EL (cell line): ENCODE results near the gene FAM228B.
"Not testable (repeated sequence)": the region's sequence is repeated elsewhere in the genome, so short reads cannot be mapped to it uniquely, and the experiment has no call there.

Experiments
- DNase-seq: peaks from one replicate; pipeline ENCODE4 v3.0.0-alpha.2; 2016

Gene FAM228B

DNA sequence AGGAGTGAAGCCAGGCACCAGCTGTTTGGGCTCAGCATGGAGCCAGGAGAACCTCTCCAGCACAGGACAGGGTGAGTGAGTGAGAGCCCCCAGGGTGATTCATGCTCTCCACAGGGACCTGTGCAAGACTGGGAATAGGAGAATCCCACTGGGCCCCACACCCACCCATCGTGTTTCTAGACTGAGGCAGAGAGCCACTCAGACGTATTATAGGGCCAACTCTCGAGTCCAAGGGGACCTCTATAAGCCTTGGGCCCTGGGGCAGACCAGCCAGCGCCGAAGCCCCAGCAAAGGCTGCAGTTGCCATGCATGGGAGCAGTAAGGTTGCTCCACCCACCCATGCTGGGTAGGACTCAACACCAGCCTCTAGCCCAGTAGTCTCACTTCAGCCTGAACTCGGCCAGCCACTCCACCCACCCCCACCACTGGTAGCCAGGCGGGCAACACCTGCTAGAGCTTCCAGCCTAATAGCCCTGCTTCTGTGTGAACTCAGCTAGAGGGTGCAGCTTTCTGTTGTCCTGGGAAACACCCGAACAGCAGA is 19.1 kb upstream of the FAM228B start:
- no peak for DNase-seq

GRCh38 chr2:24104906-24105305 is 18.4 kb upstream of the FAM228B start:
- no peak for DNase-seq

DNA sequence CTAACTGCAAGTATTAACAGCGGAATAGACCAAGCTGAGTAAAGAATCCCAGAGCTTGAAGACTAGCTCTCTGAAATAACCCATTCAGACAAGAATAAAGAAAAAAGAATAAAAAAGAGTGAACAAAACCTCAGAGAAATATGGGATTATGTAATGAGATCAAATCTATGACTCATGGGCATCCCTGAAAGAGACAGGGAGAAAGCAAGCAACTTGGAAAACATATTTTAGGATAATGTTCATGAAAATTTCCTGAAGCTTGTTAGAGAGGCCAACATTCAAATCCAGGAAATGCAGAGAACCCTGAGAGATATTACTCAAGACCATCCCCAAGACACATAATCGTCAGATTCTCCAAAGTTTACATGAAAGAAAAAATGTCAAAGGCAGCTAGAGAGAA is 17.5 kb upstream of the FAM228B start:
- DNase-seq, result peak; percentile 13

DNA sequence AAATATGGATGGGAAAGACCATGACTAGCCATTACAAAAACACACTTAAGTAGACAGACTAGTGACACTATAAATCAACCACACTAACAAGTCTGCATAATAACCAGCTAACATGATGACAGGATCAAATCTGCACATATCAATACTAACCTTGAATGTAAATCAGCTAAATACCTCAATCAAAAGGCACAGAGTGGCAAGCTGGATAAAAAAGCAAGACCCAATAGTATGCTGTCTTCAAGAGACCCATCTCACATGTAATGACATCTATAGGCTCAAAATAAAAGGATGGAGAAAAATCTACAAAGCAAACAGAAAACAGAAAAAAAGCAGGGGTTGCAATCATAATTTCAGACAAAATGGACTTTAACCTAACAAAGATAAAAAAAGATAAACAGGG is 16.5 kb upstream of the FAM228B start:
- no peak for DNase-seq

DNA sequence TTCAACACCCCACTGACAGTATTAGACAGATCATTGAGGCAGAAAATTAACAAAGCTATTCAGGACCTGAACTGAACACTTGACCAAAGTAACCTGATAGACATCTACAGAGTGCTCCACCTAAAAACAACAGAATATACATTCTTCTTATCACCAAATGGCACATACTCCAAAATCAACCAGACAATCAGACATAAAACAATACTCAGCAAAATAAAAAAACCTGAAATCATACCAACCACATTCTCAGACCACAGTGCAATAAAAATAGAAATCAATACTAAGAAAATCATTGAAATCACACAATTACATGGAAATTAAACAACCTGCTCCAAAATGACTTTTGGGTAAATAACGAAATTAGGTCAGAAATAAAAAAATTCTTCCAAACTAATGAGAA is 15.9 kb upstream of the FAM228B start:
- DNase-seq, result no peak

DNA sequence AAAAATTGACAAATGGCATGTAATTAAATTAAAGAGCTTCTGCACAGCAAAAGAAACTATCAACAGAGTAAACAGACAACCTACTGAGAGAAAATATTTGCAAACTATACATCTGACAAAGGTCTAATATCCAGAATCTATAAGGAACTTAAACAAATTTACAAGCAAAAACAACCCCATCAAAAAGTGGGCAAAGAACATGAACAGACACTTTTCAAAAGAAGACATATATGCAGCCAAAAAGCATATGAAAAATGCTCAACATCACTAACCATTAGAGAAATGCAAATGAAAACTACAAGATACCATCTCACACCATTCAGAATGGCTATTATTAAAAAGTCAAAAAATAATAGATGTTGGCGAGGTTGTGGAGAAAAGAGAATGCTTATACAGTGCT is 13.8 kb upstream of the FAM228B start:
- not testable (repeated sequence) for DNase-seq

DNA sequence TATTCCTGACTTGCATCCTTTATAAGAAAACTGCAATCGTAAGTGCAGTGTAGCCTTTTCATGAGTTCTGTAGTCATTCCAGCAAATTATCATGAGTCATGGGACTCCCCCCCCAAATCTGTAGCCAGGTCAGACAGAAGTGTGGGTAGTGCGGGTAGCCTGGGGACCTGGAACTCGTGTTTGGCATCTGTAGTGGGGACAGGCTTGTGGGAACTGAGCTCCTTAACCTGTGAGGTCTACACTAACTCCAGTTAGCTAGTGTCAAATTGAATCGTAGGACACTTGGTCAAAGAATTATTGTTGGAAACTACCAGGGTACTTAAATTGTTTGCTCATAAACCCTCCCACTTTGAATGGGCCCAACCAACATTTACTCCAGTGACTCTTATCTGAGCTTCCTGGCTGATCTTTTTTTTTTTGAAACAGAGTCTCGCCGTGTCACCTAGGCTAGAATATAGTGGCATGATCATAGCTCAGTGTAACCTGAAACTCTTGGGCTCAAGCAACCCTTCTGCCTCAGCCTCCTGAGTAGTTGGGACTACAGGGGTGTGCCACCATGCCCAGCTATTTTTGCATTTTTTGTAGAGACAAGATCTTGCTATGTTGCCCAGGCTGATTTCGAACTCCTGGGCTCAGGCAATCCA is 12.5 kb upstream of the FAM228B start:
- no peak for DNase-seq

- DNase-seq, result peak; percentile 9
Observed at GRCh38 chr2:24111407-24111901, 11.8 kb upstream of the FAM228B start.

DNA sequence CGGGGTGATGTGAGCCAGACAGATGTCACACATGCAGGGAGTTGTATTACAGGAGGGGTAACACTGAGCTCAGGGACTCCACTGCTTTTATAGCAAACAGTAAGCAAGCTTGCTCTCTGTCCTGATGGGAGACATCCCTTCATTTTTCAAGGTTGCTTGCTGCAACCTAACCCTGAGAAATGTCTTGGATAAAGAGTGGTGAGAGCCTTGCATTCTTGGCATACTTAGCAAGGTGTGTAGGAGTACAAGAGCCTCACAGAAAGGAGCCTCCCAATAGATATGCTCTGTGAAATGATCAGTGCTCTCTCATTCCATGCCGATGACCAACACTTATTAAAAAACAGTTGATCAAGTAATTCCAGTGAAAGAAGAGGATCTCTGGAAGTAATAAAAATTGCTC is 8.2 kb upstream of the FAM228B start:
- peak; percentile 37 for DNase-seq

DNA sequence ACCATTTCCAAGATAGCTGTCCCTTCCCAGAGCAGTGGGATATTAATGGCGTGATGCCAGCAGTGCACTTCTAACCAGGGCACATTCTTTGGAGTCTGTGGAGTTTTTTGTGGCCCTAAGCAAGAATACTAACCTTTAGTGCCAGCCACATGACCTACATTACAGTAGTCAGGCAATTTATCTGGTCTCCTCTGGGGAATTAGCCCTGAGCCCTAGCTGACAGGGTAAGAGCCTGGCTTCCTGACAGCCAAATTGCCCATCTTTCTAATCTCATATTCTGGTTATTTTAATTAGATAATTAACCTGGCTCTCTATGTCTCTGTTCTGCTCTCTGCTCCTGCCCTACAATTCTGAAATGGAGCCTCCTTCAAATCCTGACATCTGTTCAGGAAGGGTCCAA is 5.4 kb upstream of the FAM228B start:
- no peak for DNase-seq

DNA sequence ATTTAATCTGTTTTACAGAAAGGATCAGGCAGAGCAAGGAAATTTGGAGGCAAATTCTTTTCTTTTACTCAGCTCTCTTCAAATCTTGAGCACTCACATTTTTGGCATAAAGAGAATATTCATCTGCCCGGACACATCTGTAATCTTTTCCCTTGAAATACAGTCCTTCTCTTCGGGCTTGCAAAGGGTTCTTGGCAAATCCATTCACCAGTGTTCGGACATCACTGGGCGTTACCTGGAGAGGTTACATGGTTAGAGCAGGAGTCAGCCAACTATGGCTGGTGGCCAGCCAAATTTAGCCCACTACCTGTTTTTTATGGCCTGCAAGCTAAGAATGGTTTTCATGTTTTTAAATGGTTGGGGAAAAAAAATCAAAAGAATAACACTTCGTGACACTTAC is 2.2 kb upstream of the FAM228B start:
- no peak for DNase-seq

- DNase-seq, result no peak
Observed at GRCh38 chr2:24121469-24121868, 1.8 kb upstream of the FAM228B start.

GRCh38 chr2:24122366-24123194 is 689 bp upstream of the FAM228B start:
- DNase-seq, result no peak

GRCh38 chr2:24123922-24124580 is 782 bp downstream of the FAM228B start:
- DNase-seq, result peak; percentile 31

GRCh38 chr2:24125956-24126355 is 2.7 kb downstream of the FAM228B start:
- no peak for DNase-seq

DNA sequence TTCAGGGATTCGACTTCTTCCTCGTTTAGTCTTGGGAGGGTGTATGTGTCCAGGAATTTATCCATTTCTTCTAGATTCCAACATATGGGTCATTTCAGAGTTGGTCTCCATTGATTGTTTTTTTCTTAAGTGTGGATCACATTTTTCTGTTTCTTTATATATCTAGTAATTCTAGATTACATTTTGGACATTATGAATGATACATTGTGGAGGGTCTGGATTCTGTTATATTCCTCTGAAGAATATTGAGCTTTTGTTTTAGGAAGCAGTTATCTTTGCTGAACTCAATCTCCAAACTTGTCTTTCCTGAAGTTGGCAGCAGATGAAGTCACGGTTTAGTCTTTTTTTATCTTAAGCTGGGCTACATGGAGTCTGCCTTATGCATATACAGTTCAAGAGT is 9.3 kb downstream of the FAM228B start:
- no peak for DNase-seq

DNA sequence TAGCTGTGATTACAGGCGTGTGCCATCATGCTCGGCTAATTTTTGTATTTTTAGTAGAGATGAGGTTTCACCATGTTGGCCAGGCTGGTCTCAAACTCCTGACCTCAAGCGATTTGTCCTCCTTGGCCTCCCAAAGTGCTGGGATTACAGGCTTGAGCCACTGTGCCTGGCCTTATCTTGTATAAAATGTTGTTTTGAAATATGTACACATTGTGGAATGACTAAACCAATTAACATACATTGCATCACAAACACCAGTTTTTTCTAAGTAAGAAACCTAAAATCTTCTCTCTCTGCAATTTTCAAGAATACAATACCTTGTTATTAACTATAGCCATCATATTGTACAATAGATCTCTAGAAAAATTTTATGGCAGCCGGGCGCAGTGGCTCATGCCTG is 17.0 kb downstream of the FAM228B start:
- DNase-seq, result not testable (repeated sequence)

DNA sequence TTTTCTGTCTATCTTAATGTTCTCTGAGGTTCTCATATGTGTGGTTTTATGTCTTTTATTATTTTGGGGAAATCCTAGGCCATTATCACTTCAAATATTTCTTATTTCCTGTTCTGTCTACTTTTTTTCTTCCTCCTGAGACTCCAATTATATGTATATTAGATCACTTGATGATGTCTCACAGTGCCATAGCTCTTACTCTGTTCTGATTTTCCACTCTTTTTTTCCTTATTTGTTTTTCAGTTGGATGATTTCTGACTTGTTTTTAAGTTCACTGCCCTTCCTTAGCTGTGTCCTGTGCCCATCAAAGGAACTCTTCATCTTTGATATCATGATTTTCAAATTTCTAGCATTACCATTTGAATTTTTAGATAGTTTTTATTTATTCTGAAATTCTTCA is 24.1 kb downstream of the FAM228B start:
- no peak for DNase-seq

GRCh38 chr2:24152413-24153197 is 29.3 kb downstream of the FAM228B start:
- DNase-seq, result no peak

DNA sequence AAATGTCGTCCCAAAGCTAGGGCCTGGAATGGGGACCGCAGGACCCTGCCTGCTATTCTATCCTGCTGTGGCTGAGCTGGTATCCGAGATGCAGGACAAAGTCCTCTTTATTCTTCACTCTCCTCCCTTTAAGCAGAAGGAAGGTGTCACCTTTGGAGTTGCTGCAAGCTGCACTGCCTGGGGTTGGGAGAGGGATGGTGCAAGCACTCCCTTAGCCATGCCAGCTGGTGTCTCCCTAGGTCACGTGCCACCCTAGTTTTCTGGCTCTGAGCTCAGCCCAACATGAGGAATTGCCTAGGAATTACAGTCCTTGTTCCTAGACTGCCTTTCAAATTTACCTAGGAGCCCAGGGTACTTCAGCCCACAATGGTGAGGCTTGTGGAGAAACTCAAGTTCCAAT is 30.2 kb downstream of the FAM228B start:
- no peak for DNase-seq

GRCh38 chr2:24158131-24158530 is 34.9 kb downstream of the FAM228B start:
- no peak for DNase-seq

GRCh38 chr2:24159708-24160107 is 36.4 kb downstream of the FAM228B start:
- no peak for DNase-seq

- no peak for DNase-seq
Observed at GRCh38 chr2:24160761-24161160, 37.5 kb downstream of the FAM228B start.
